Neuronal stem cell (in vitro differentiated cells): ENCODE data around the gene PRKN.

Experiments
- DNase-seq: peaks from one replicate; pipeline ENCODE4 v3.0.0-alpha.2; 2013; ENCODE audit warnings: low spot score
- H2AFZ ChIP-seq: one replicate; pipeline ENCODE4 v1.6.1; 2013; ENCODE audit warnings: mild to moderate bottlenecking, low read length, inconsistent platforms
- H2AK5ac ChIP-seq: 2 replicates; pipeline ENCODE4 v1.6.1; 2013; ENCODE audit warnings: low read depth, mild to moderate bottlenecking, inconsistent platforms, low read length, moderate library complexity, mixed read lengths
- H2BK120ac ChIP-seq: 2 replicates; pipeline ENCODE4 v1.6.1; 2013; ENCODE audit warnings: low read depth, mild to moderate bottlenecking, inconsistent platforms, low read length, moderate library complexity, mixed read lengths
- H2BK12ac ChIP-seq: one replicate; pipeline ENCODE4 v1.6.1; 2013; ENCODE audit warnings: low read length, inconsistent platforms
- H2BK15ac ChIP-seq: 2 replicates; pipeline ENCODE4 v1.6.1; 2013; ENCODE audit warnings: mild to moderate bottlenecking, low read length, inconsistent platforms, mixed read lengths
- H2BK5ac ChIP-seq: one replicate; pipeline ENCODE4 v1.6.1; 2013; ENCODE audit warnings: inconsistent platforms, mild to moderate bottlenecking, low read length, moderate library complexity
- H3K14ac ChIP-seq: one replicate; pipeline ENCODE4 v1.6.1; 2013; ENCODE audit warnings: low read length, inconsistent platforms
- H3K18ac ChIP-seq: 2 replicates; pipeline ENCODE4 v1.6.1; 2013; ENCODE audit warnings: low read length, inconsistent platforms
- H3K23ac ChIP-seq: 2 replicates; pipeline ENCODE4 v1.6.1; 2013; ENCODE audit warnings: low read depth, mild to moderate bottlenecking, mixed read lengths, low read length, inconsistent platforms; ENCODE audit not compliant: poor library complexity
- H3K27ac ChIP-seq: replicated peaks from 3 replicates; pipeline ENCODE4 v1.5.1; 2013; ENCODE audit warnings: low read length, inconsistent platforms
- H3K27me3 ChIP-seq, 3 experiments: 2 replicates each; pipeline ENCODE4 v1.6.1; 2013; ENCODE audit warnings: low read length in 3 of 3, mild to moderate bottlenecking in 2 of 3, inconsistent platforms in 1 of 3, low read depth in 1 of 3, mixed read lengths in 1 of 3, moderate library complexity in 1 of 3; ENCODE audit not compliant: control insufficient read depth in 3 of 3, insufficient read depth in 3 of 3
- H3K36me3 ChIP-seq, 2 donors: replicated peaks in 1 of 2; 2 replicates each; pipeline ENCODE4 v1.6.1; 2013; ENCODE audit warnings: low read length in 2 of 2; ENCODE audit not compliant: control insufficient read depth in 2 of 2, insufficient read depth in 2 of 2
- H3K4ac ChIP-seq: 2 replicates; pipeline ENCODE4 v1.6.1; 2013; ENCODE audit warnings: inconsistent platforms, mild to moderate bottlenecking, low read length, moderate library complexity
- H3K4me1 ChIP-seq, 2 donors: 1 replicate in 1 of 2; 2 replicates in 1 of 2; pipeline ENCODE4 v1.6.1; 2013; ENCODE audit warnings: low read length in 2 of 2, low read depth in 1 of 2; ENCODE audit not compliant: control insufficient read depth in 2 of 2, insufficient read depth in 1 of 2
- H3K4me2 ChIP-seq: one replicate; pipeline ENCODE4 v1.6.1; 2013; ENCODE audit warnings: mild to moderate bottlenecking, low read length, inconsistent platforms; ENCODE audit not compliant: insufficient read depth, poor library complexity, severe bottlenecking
- H3K4me3 ChIP-seq, 2 donors: 2 replicates each; pipeline ENCODE4 v1.5.1; 2013; ENCODE audit warnings: low read length in 2 of 2, mild to moderate bottlenecking in 2 of 2, inconsistent platforms in 1 of 2, moderate library complexity in 1 of 2
- H3K79me1 ChIP-seq: one replicate; pipeline ENCODE4 v1.6.1; 2013; ENCODE audit warnings: low read depth, mild to moderate bottlenecking, inconsistent platforms, low read length, moderate library complexity
- H3K9ac ChIP-seq: one replicate; pipeline ENCODE4 v1.6.1; 2013; ENCODE audit warnings: mild to moderate bottlenecking, low read depth, low read length, inconsistent platforms; ENCODE audit not compliant: poor library complexity
- H3K9me3 ChIP-seq, 2 donors: replicated peaks in 1 of 2; 2 replicates each; pipeline versions ENCODE3 to v1.6.1; 2013; ENCODE audit warnings: low read length in 2 of 2, mild to moderate bottlenecking in 2 of 2, inconsistent platforms in 1 of 2, low read depth in 1 of 2, mixed read lengths in 1 of 2, moderate library complexity in 1 of 2; ENCODE audit not compliant: control insufficient read depth in 2 of 2, insufficient read depth in 1 of 2
- H4K8ac ChIP-seq: one replicate; pipeline ENCODE4 v1.6.1; 2013; ENCODE audit warnings: low read depth, mild to moderate bottlenecking, inconsistent platforms, low read length, moderate library complexity
- H4K91ac ChIP-seq: one replicate; pipeline ENCODE4 v1.6.1; 2013; ENCODE audit warnings: low read length, low read depth, mild to moderate bottlenecking, inconsistent platforms; ENCODE audit not compliant: poor library complexity
- WGBS, 2 donors: extraction: QIAGEN DNeasy Blood & Tissue Kit; methylation state at CpG; one replicate each; pipeline ENCODE4 v1.1.7; 2013; ENCODE audit warnings: missing lambda C conversion rate in 2 of 2, mixed read lengths in 1 of 2; ENCODE audit not compliant: insufficient read length in 2 of 2, insufficient replicate concordance in 1 of 2; ENCODE audit errors: extremely low coverage in 2 of 2; 5-methylcytosine and 5-hydroxymethylcytosine counted together

Gene PRKN

GRCh38 chr6:162360901-162361567 is 366.5 kb downstream of the PRKN start:
- Histone ChIP-seq H3K27me3 (no peaks in the 10 kb centered on the region), H3K9ac (no peak overlapping the region), H2BK5ac (no peak overlapping the region), H2AK5ac (no peak overlapping the region), H3K4me3 (no peak overlapping the region), H3K9me3 (peaks cover 0 to 2% of the 10 kb centered on the region in 2 donors), H3K4me1 (peaks cover 2% of the 10 kb centered on the region in 2 donors), H2BK120ac (no peak overlapping the region), H3K4ac (no peak overlapping the region), H3K14ac (no peak overlapping the region), H3K4me2 (no peak overlapping the region), H2BK15ac (no peak overlapping the region), H3K23ac (no peak overlapping the region), H4K8ac (no peak overlapping the region), H2BK12ac (no peak overlapping the region), H3K18ac (no peak overlapping the region), H3K36me3 (no peaks in the 10 kb centered on the region), H3K79me1 (no peaks in the 10 kb centered on the region), H4K91ac (no peak overlapping the region), H2AFZ (peak overlapping the region; percentile 6), H3K27ac (no peak overlapping the region)
- DNase-seq = no peak
- no CpG with 5 or more reads among the region's 6 CpGs for WGBS, 2 donors

- no peaks in the 10 kb centered on the region for H3K9me3 ChIP-seq
- H3K79me1 ChIP-seq = peaks cover 1% of the 10 kb centered on the region
- H3K23ac ChIP-seq = no peak overlapping the region
- no peaks in the 10 kb centered on the region for H3K4me1 ChIP-seq
- no peak overlapping the region for H3K14ac ChIP-seq
- no peak overlapping the region for H2BK15ac ChIP-seq
- no peaks in the 10 kb centered on the region for H3K36me3 ChIP-seq
- WGBS, 2 donors = no CpG with 5 or more reads among the region's 4 CpGs
- H2BK120ac ChIP-seq = no peak overlapping the region
- no peak overlapping the region for H2AK5ac ChIP-seq
- no peak for DNase-seq
- H3K27me3 ChIP-seq = no peaks in the 10 kb centered on the region
- no peak overlapping the region for H3K9ac ChIP-seq
- H2BK12ac ChIP-seq = no peak overlapping the region
- no peak overlapping the region for H3K4me3 ChIP-seq
- no peak overlapping the region for H4K91ac ChIP-seq
- H3K27ac ChIP-seq = no peak overlapping the region
- H3K18ac ChIP-seq = no peak overlapping the region
- no peak overlapping the region for H4K8ac ChIP-seq
- H3K4me2 ChIP-seq = no peak overlapping the region
- H2BK5ac ChIP-seq = no peak overlapping the region
- no peak overlapping the region for H2AFZ ChIP-seq
- H3K4ac ChIP-seq = no peak overlapping the region
These were observed 368.9 kb downstream of the PRKN start for GRCh38 chr6:162358625-162359024.

GRCh38 chr6:162345051-162345511 is 382.5 kb downstream of the PRKN start:
- WGBS, 2 donors = no CpG with 5 or more reads among the region's 4 CpGs
- no peak for DNase-seq

GRCh38 chr6:162344646-162345010 is 382.9 kb downstream of the PRKN start:
- H4K91ac ChIP-seq = no peak overlapping the region
- peak overlapping the region; percentile 39 for H2AFZ ChIP-seq
- H3K23ac ChIP-seq = no peak overlapping the region
- H3K27ac ChIP-seq = no peak overlapping the region
- no peaks in the 10 kb centered on the region for H3K36me3 ChIP-seq
- H3K18ac ChIP-seq = no peak overlapping the region
- no peak overlapping the region for H3K14ac ChIP-seq
- no peaks in the 10 kb centered on the region for H3K27me3 ChIP-seq
- no peak overlapping the region for H3K9ac ChIP-seq
- no peak overlapping the region for H2BK120ac ChIP-seq
- no peak overlapping the region for H2AK5ac ChIP-seq
- H3K4me2 ChIP-seq = no peak overlapping the region
- H2BK5ac ChIP-seq = no peak overlapping the region
- no CpG with 5 or more reads among the region's 2 CpGs for WGBS, 2 donors
- H3K4me3 ChIP-seq = no peak overlapping the region
- no peaks in the 10 kb centered on the region for H3K9me3 ChIP-seq
- H3K4ac ChIP-seq = no peak overlapping the region
- no peak overlapping the region for H2BK15ac ChIP-seq
- peaks cover 2 to 3% of the 10 kb centered on the region in 2 donors for H3K4me1 ChIP-seq
- H2BK12ac ChIP-seq = no peak overlapping the region
- H3K79me1 ChIP-seq = no peaks in the 10 kb centered on the region
- DNase-seq = no peak
- no peak overlapping the region for H4K8ac ChIP-seq

More at GRCh38 chr6:162345051-162345511, 382.5 kb downstream of the PRKN start:
- Histone ChIP-seq H3K4me1 (peaks cover 2 to 3% of the 10 kb centered on the region in 2 donors), H3K9ac (no peak overlapping the region), H3K27ac (no peak overlapping the region), H3K18ac (no peak overlapping the region), H2BK12ac (no peak overlapping the region), H2AFZ (peak overlapping the region; percentile 39), H3K9me3 (no peaks in the 10 kb centered on the region), H3K27me3 (no peaks in the 10 kb centered on the region), H3K36me3 (no peaks in the 10 kb centered on the region), H3K4me3 (no peak overlapping the region), H4K91ac (no peak overlapping the region), H2BK5ac (no peak overlapping the region), H3K4me2 (no peak overlapping the region), H3K4ac (no peak overlapping the region), H3K14ac (no peak overlapping the region), H3K23ac (no peak overlapping the region), H2BK15ac (no peak overlapping the region), H2AK5ac (no peak overlapping the region), H3K79me1 (no peaks in the 10 kb centered on the region), H2BK120ac (no peak overlapping the region), H4K8ac (no peak overlapping the region)
